Panc1 (cell line): ENCODE measurements around the gene ANKRD10. TPM values are rescaled to one million over a fixed set of nuclear protein-coding genes. Genes with fewer than 3 reads are reported as not detected.

Experiments used
- ATAC-seq: fragments of 200-7000 bp; cut with Tn5 transposase; 2 replicates; pipeline ENCODE4 v1.9.1; 2020; ENCODE audit warnings: mild to moderate bottlenecking, moderate library complexity
- BruUV-seq: library from RNA; stranded (reverse); fragments of 400-500 nt; replicated peaks from 2 replicates; lab custom pipeline; 2021; lab: Mats Ljungman, UMichigan
- CTCF ChIA-PET: fragments of 300-600 bp; sonication (Branson Sonifier 250); formaldehyde crosslinking; loops from one replicate; lab custom pipeline; 2022; ENCODE audit warnings: antibody characterized with exemption; lab: Charles Lee
- POLR2A ChIA-PET: fragments of 300-600 bp; sonication (Branson Sonifier 250); formaldehyde crosslinking; loops from one replicate; lab custom pipeline; 2022; ENCODE audit warnings: antibody characterized with exemption; lab: Charles Lee
- DNase-seq: peaks from one replicate; pipeline ENCODE4 v3.0.0-alpha.2; 2010; ENCODE audit warnings: low read depth, low spot score
- H3K27ac ChIP-seq: 2 replicates; pipeline ENCODE4 v1.5.1; 2011; ENCODE audit warnings: mild to moderate bottlenecking, low read length, inconsistent platforms
- H3K27me3 ChIP-seq: fragments of 200-500 bp; sonication (Bioruptor generic); 2 replicates; pipeline ENCODE4 v1.6.0; 2014; ENCODE audit warnings: low read length, inconsistent platforms; ENCODE audit not compliant: control insufficient read depth, insufficient read depth
- H3K36me3 ChIP-seq: fragments of 200-500 bp; sonication (Bioruptor generic); 2 replicates; pipeline ENCODE4 v1.5.1; 2014; ENCODE audit warnings: inconsistent platforms, mild to moderate bottlenecking, low read length, moderate library complexity; ENCODE audit not compliant: control insufficient read depth, insufficient read depth
- H3K4me1 ChIP-seq: 2 replicates; pipeline ENCODE4 v1.5.1; 2011; ENCODE audit warnings: inconsistent platforms, mild to moderate bottlenecking, low read length, moderate library complexity; ENCODE audit not compliant: control insufficient read depth, insufficient read depth
- H3K4me3 ChIP-seq, 2 experiments: 2 replicates each; pipeline ENCODE4 v1.5.1; 2011 to 2012; ENCODE audit warnings: low read depth in 2 of 2, low read length in 2 of 2, mild to moderate bottlenecking in 2 of 2, inconsistent platforms in 1 of 2, moderate library complexity in 1 of 2
- H3K9me3 ChIP-seq: fragments of 200-500 bp; sonication (Bioruptor generic); 2 replicates; pipeline ENCODE4 v1.5.1; 2014; ENCODE audit warnings: low read depth, mild to moderate bottlenecking, inconsistent platforms, low read length, moderate library complexity; ENCODE audit not compliant: control insufficient read depth, insufficient read depth
- POLR2AphosphoS5 ChIP-seq: IDR thresholded peaks from 2 replicates; pipeline ENCODE4 v1.6.1; 2012; ENCODE audit warnings: mild to moderate bottlenecking, low read depth, low read length, moderate library complexity
- SIN3A ChIP-seq: IDR thresholded peaks from 2 replicates; pipeline ENCODE4 v1.6.1; 2012; ENCODE audit warnings: low read depth, mild to moderate bottlenecking, low read length, moderate library complexity, borderline replicate concordance; ENCODE audit not compliant: insufficient read depth
- TCF7L2 ChIP-seq: IDR thresholded peaks from 2 replicates; pipeline ENCODE4 v1.6.1; 2011; ENCODE audit warnings: mild to moderate bottlenecking, low read depth, low read length, inconsistent platforms
- in situ Hi-C: cut with HindIII; loops from 2 replicates; pipeline ENCODE4 v1.10.0; 2016; ENCODE audit warnings: low sequenced_read_pairs, low pct_unique_long_range_greater_than_20kb
- intact Hi-C: fragments of 100-400 bp; cut with micrococcal nuclease; formaldehyde crosslinking; loops from one replicate; pipeline ENCODE4 v1.10.0; 2022; ENCODE audit not compliant: unreplicated experiment
- total RNA-seq: library from RNA; stranded (reverse); gene quantifications from one replicate; pipeline ENCODE4 v1.2.1, GENCODE V29; 2021; ENCODE audit not compliant: unreplicated experiment
- TF ChIP-seq, protein P1 (sequence below): fragments of 450-650 bp; IDR thresholded peaks from 2 replicates; pipeline ENCODE4 v1.5.1; 2017; ENCODE audit warnings: mild to moderate bottlenecking
- TF ChIP-seq, protein P2 (sequence below), 2 experiments: IDR thresholded peaks; 2 replicates each; pipeline ENCODE4 v1.6.1; 2011 to 2012; ENCODE audit warnings: low read depth in 2 of 2, control low read depth in 1 of 2, low read length in 1 of 2, mild to moderate bottlenecking in 1 of 2, moderate library complexity in 1 of 2; ENCODE audit not compliant: insufficient read depth in 1 of 2

The ANKRD10 gene
- total RNA-seq, 1 experiment from 2014 or later = 76.8 TPM

DNA sequence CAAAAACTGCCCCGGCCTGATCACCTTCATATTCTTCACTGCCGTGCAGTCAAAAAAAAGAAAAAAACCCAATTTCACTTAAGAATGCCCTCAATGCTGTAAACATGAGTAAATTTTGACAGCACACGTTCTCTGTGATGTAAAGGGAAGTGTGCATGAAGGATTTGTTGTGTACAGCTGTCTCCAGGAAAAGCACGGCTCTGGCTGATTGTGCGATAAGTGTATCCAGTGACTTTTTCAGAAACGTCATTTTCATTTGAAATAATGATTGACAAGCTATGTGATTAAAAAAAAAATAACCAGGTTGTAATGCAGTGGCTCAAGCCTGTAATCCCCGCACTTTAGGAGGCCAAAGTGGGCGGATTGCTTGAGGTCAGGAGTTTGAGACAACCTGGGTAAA is 39.6 kb downstream of the ANKRD10 start:
- DNase-seq (no peak), ATAC-seq (no peak)
- H3K27ac ChIP-seq = peak overlapping the region; percentile 80
- ChIA-PET CTCF (no interaction called here), POLR2A (no interaction called here)
- H3K4me1 ChIP-seq = peaks cover 14% of the 10 kb centered on the region
- H3K4me3 ChIP-seq = peak overlapping the region; percentile 32 to 52
- no peaks in the 10 kb centered on the region for H3K27me3 ChIP-seq
- in situ Hi-C loops = no loop called here
- TF ChIP-seq POLR2AphosphoS5 (no peak), TCF7L2 (no peak), SIN3A (no peak)
- TF ChIP-seq, protein P1, sequence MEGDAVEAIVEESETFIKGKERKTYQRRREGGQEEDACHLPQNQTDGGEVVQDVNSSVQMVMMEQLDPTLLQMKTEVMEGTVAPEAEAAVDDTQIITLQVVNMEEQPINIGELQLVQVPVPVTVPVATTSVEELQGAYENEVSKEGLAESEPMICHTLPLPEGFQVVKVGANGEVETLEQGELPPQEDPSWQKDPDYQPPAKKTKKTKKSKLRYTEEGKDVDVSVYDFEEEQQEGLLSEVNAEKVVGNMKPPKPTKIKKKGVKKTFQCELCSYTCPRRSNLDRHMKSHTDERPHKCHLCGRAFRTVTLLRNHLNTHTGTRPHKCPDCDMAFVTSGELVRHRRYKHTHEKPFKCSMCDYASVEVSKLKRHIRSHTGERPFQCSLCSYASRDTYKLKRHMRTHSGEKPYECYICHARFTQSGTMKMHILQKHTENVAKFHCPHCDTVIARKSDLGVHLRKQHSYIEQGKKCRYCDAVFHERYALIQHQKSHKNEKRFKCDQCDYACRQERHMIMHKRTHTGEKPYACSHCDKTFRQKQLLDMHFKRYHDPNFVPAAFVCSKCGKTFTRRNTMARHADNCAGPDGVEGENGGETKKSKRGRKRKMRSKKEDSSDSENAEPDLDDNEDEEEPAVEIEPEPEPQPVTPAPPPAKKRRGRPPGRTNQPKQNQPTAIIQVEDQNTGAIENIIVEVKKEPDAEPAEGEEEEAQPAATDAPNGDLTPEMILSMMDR = no peak
- TF ChIP-seq, protein P2, sequence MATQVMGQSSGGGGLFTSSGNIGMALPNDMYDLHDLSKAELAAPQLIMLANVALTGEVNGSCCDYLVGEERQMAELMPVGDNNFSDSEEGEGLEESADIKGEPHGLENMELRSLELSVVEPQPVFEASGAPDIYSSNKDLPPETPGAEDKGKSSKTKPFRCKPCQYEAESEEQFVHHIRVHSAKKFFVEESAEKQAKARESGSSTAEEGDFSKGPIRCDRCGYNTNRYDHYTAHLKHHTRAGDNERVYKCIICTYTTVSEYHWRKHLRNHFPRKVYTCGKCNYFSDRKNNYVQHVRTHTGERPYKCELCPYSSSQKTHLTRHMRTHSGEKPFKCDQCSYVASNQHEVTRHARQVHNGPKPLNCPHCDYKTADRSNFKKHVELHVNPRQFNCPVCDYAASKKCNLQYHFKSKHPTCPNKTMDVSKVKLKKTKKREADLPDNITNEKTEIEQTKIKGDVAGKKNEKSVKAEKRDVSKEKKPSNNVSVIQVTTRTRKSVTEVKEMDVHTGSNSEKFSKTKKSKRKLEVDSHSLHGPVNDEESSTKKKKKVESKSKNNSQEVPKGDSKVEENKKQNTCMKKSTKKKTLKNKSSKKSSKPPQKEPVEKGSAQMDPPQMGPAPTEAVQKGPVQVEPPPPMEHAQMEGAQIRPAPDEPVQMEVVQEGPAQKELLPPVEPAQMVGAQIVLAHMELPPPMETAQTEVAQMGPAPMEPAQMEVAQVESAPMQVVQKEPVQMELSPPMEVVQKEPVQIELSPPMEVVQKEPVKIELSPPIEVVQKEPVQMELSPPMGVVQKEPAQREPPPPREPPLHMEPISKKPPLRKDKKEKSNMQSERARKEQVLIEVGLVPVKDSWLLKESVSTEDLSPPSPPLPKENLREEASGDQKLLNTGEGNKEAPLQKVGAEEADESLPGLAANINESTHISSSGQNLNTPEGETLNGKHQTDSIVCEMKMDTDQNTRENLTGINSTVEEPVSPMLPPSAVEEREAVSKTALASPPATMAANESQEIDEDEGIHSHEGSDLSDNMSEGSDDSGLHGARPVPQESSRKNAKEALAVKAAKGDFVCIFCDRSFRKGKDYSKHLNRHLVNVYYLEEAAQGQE (IDR thresholded peaks at IDR 0.05; ENCODE audit: insufficient read depth in 1 of 2, low read depth in 2 of 2, low read length in 1 of 2) = no peak
- H3K36me3 ChIP-seq = no peaks in the 10 kb centered on the region
- H3K9me3 ChIP-seq = no peaks in the 10 kb centered on the region
- intact Hi-C loops = no loop called here
- BruUV-seq = no TSS peak

DNA sequence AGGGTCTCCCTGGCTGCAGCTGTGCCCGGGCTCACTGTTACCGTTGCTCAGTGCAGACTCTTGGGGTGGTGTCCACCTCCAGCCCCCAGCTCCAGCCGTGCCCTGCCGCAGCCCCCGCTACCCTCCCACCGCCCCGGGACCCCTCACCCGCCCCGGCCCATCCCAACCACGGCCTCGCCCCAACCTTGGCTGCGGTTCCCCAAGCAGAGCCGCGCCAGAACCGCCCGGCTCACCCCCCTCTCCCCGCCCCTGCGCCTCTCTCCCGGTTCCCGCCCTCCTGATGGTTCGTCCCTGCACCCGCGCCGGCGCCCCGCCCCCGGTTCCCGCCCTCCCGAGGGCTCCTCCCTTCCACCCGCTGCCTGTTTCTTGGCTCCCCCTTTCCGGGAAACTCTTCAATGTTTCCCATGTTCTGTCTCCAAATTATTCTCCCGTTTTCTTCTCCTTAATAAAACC is 40.3 kb downstream of the ANKRD10 start:
- CTCF ChIA-PET = no interaction called here
- ATAC-seq = peak; percentile 74
- Histone ChIP-seq H3K9me3 (no peaks in the 10 kb centered on the region), H3K27me3 (no peaks in the 10 kb centered on the region), H3K27ac (peak overlapping the region; percentile 80), H3K4me1 (peaks cover 14% of the 10 kb centered on the region), H3K36me3 (no peaks in the 10 kb centered on the region), H3K4me3 (peak overlapping the region; percentile 32 to 52)
- no peak for DNase-seq
- in situ Hi-C loops = no loop called here
- no TSS peak for BruUV-seq
- POLR2A ChIA-PET = no interaction called here
- intact Hi-C loops = no loop called here
- TF ChIP-seq, protein P2 (IDR thresholded peaks at IDR 0.05; ENCODE audit: insufficient read depth in 1 of 2, low read depth in 2 of 2, low read length in 1 of 2) = no peak
- TF ChIP-seq TCF7L2 (no peak), SIN3A (no peak), POLR2AphosphoS5 (no peak)
- TF ChIP-seq, protein P1 = no peak
